Peyer's patch (tissue), 4 donors: ENCODE results near the gene FMOD.

Source experiments
- POLR2A ChIP-seq, 2 donors: fragments of 450-650 bp; IDR thresholded peaks; one replicate each; pipeline ENCODE4 v1.5.1; 2017; ENCODE audit warnings: antibody characterized with exemption in 2 of 2, mild to moderate bottlenecking in 2 of 2, moderate library complexity in 2 of 2
- TF ChIP-seq, protein P1 (sequence below), 6 experiments: fragments of 450-650 bp in 4 of 6; fragments of 200-600 bp in 2 of 6; sonication (generic) in 1 of 6; IDR thresholded peaks; one replicate each; pipeline ENCODE4 v1.5.1; 2017 to 2019; ENCODE audit warnings: antibody characterized with exemption in 6 of 6, mild to moderate bottlenecking in 3 of 6, moderate library complexity in 1 of 6

DNA sequence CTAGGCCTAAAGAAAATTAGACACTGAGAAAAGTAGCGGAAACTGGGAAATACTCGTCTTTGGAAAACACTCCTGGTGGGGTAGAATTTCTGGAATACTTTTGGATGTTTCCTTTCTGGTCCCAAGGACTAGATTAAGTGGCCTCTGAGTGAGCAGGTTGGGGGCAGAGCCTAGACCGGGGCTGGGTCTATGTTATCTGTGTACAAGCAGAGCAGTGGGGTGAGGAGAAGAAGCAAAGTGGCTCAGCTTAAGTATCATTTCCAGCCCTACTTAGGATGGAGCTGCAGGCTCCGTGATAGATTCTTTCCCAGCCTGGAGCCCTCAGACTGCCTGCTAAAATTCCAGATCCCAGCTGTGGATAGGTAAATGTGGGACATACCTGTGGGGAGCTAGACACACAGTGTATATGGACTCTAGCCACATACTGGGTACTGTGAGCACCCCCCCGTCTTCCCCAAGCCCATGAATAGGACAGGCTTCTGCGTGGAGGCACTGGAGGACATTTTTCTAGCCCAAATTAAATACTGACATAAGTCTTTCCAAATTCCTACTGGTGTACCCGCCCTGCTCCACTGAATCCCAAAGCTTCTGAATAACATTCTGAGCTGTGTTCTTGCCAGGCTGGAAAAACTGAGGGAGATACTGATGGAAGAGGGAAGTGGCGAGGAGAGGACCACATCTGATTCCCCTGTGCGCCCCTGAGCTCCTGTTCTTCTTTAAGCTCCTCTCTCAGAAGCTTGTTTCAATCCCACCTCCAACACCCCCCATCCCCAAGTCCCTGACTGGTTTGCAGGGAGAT lies 6.8 kb downstream of the FMOD start:
- TF ChIP-seq POLR2A (IDR thresholded peaks at IDR 0.05), result no peak
- TF ChIP-seq, protein P1, sequence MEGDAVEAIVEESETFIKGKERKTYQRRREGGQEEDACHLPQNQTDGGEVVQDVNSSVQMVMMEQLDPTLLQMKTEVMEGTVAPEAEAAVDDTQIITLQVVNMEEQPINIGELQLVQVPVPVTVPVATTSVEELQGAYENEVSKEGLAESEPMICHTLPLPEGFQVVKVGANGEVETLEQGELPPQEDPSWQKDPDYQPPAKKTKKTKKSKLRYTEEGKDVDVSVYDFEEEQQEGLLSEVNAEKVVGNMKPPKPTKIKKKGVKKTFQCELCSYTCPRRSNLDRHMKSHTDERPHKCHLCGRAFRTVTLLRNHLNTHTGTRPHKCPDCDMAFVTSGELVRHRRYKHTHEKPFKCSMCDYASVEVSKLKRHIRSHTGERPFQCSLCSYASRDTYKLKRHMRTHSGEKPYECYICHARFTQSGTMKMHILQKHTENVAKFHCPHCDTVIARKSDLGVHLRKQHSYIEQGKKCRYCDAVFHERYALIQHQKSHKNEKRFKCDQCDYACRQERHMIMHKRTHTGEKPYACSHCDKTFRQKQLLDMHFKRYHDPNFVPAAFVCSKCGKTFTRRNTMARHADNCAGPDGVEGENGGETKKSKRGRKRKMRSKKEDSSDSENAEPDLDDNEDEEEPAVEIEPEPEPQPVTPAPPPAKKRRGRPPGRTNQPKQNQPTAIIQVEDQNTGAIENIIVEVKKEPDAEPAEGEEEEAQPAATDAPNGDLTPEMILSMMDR (IDR thresholded peaks at IDR 0.05), result no peak
